ENCODE measurements around the gene PTPN14. TPM values are rescaled to one million over a fixed set of nuclear protein-coding genes. Genes with fewer than 3 reads are reported as not detected.
"Not testable (repeated sequence)": the region's sequence is repeated elsewhere in the genome, so short reads cannot be mapped to it uniquely, and the experiment has no call there.

PTPN14 gene
- total and polyA plus RNA-seq, 2 of the 4 experiments (the other 2 are of a cell fraction) = 21.5 to 31.7 TPM

- H4K5ac ChIP-seq (ENCODE audit: low read depth, low read length); H2BK20ac ChIP-seq (ENCODE audit: low read depth, low read length); H3K9me1 ChIP-seq (ENCODE audit: insufficient read depth, low read length); H4K20me1 ChIP-seq (ENCODE audit: insufficient read depth, low read length); H3K4me3 ChIP-seq (ENCODE audit: insufficient read depth, low read depth, low read length); H3K23ac ChIP-seq (ENCODE audit: low read depth, low read length); H3K18ac ChIP-seq (ENCODE audit: low read depth, low read length); H3K36me3 ChIP-seq (ENCODE audit: control insufficient read depth, insufficient read depth, low read length); H3K4ac ChIP-seq (ENCODE audit: low read depth, low read length); H2AK9ac ChIP-seq (replicated peaks; ENCODE audit: low read depth, low read length, poor library complexity); H3K27ac ChIP-seq (ENCODE audit: insufficient read depth, low read length); H2AFZ ChIP-seq (replicated peaks; ENCODE audit: low read length, poor library complexity); H3K27me3 ChIP-seq (ENCODE audit: control insufficient read depth, insufficient read depth, low read length); H2AK5ac ChIP-seq (ENCODE audit: low read depth, low read length); BruUV-seq (replicated peaks); H3K4me2 ChIP-seq (ENCODE audit: low read depth, low read length); H2BK120ac ChIP-seq (ENCODE audit: low read depth, low read length); in situ Hi-C loops (cut with MboI; ENCODE audit: low sequenced_read_pairs); H3K9me3 ChIP-seq (ENCODE audit: control insufficient read depth, insufficient read depth, low read length); H4K91ac ChIP-seq (ENCODE audit: insufficient read depth, low read depth, low read length); H3K56ac ChIP-seq (ENCODE audit: extremely low read depth, insufficient read depth, low read length); DNase-seq; H3K4me1 ChIP-seq (ENCODE audit: control insufficient read depth, insufficient read depth, low read length); ATAC-seq (ENCODE audit: low read depth); dilution Hi-C loops (cut with HindIII; ENCODE audit: low sequenced_read_pairs, unreplicated experiment); H3K14ac ChIP-seq (replicated peaks; ENCODE audit: low read depth, low read length); H3K79me1 ChIP-seq (ENCODE audit: low read depth in 1 of 2, low read length in 2 of 2); H3K9ac ChIP-seq (ENCODE audit: low read depth, low read length); POLR2A ChIA-PET (ENCODE audit: unreplicated experiment); intact Hi-C loops (cut with micrococcal nuclease); H2BK5ac ChIP-seq (ENCODE audit: low read depth, low read length, poor library complexity, severe bottlenecking); H4K8ac ChIP-seq (ENCODE audit: low read depth in 2 of 2, low read length in 2 of 2); H2BK15ac ChIP-seq (ENCODE audit: low read depth, low read length): not testable (repeated sequence)
- CTCF ChIA-PET = interaction anchor here (0.6 to 1.7 kb wide), 2 partner anchors 259 to 263 kb away, joined by 4 to 7 read pairs; no protein-coding TSS in a partner anchor
- WGBS, 2 experiments (ENCODE audit: extremely low coverage in 2 of 2, insufficient read length in 1 of 2) = no CpG with 5 or more reads among the region's 8 CpGs
Observed at GRCh38 chr1:214591918-214592317, 40.5 kb upstream of the PTPN14 start.

Measured in IMR-90 (cell line).